Activated CD4-positive, alpha-beta T cell treated with anti-CD3 and anti-CD28 coated beads, Interleukin-2, Interleukin-4, amounts not matched to agents 100 ng/mL and 50 ng/mL, durations not matched to agents 16 hours and 8 hours (primary cell): ENCODE results near the gene PTPRT.

ENCODE experiments used
- DNase-seq: peaks from one replicate; pipeline ENCODE4 v3.0.0-alpha.2; 2020; ENCODE audit warnings: low spot score

The PTPRT gene

GRCh38 chr20:42461965-42462593 lies 727.6 kb downstream of the PTPRT start:
- no peak for DNase-seq

GRCh38 chr20:42461291-42461690 lies 728.4 kb downstream of the PTPRT start:
- DNase-seq = no peak

- DNase-seq = no peak
These were observed 742.4 kb downstream of the PTPRT start for GRCh38 chr20:42447270-42447669.

- no peak for DNase-seq
These were observed 744.9 kb downstream of the PTPRT start for GRCh38 chr20:42444799-42445198.

- no peak for DNase-seq
These were observed 746.5 kb downstream of the PTPRT start for GRCh38 chr20:42443200-42443599.

- DNase-seq = no peak
These were observed 747.0 kb downstream of the PTPRT start for GRCh38 chr20:42442716-42443115.

- no peak for DNase-seq
These were observed 747.8 kb downstream of the PTPRT start for GRCh38 chr20:42441864-42442331.

- DNase-seq = no peak
These were observed 748.4 kb downstream of the PTPRT start for GRCh38 chr20:42441196-42441863.

GRCh38 chr20:42435230-42435629 lies 754.5 kb downstream of the PTPRT start:
- DNase-seq = no peak

- no peak for DNase-seq
These were observed 757.0 kb downstream of the PTPRT start for GRCh38 chr20:42432496-42433334.

GRCh38 chr20:42430598-42430997 lies 759.1 kb downstream of the PTPRT start:
- DNase-seq = no peak

- DNase-seq = no peak
These were observed 759.8 kb downstream of the PTPRT start for GRCh38 chr20:42429761-42430458.

GRCh38 chr20:42419814-42420532 lies 769.7 kb downstream of the PTPRT start:
- DNase-seq = no peak

- DNase-seq = no peak
These were observed 782.9 kb downstream of the PTPRT start for GRCh38 chr20:42406826-42407225.

- DNase-seq = no peak
These were observed 787.3 kb downstream of the PTPRT start for GRCh38 chr20:42402455-42402854.

GRCh38 chr20:42401613-42402012 lies 788.1 kb downstream of the PTPRT start:
- no peak for DNase-seq

- no peak for DNase-seq
These were observed 789.9 kb downstream of the PTPRT start for GRCh38 chr20:42399802-42400201.

- DNase-seq = no peak
These were observed 797.3 kb downstream of the PTPRT start for GRCh38 chr20:42392442-42392841.

- no peak for DNase-seq
These were observed 797.9 kb downstream of the PTPRT start for GRCh38 chr20:42391807-42392206.

- no peak for DNase-seq
These were observed 809.4 kb downstream of the PTPRT start for GRCh38 chr20:42380287-42380686.

GRCh38 chr20:42379385-42379784 lies 810.3 kb downstream of the PTPRT start:
- DNase-seq = no peak

GRCh38 chr20:42378826-42379225 lies 810.9 kb downstream of the PTPRT start:
- DNase-seq = no peak
